HG03066 (cell line): ENCODE measurements around the gene PDIA6.
"Not testable (repeated sequence)": the region's sequence is repeated elsewhere in the genome, so short reads cannot be mapped to it uniquely, and the experiment has no call there.

Experiments used
- ATAC-seq: cut with Tn5 transposase; IDR thresholded peaks from one replicate; pipeline ENCODE4 v1.9.1; 2021; ENCODE audit warnings: low read depth; ENCODE audit not compliant: unreplicated experiment

The PDIA6 gene

GRCh38 chr2:10783421-10783820 lies 29.2 kb downstream of the PDIA6 start:
- no peak for ATAC-seq

GRCh38 chr2:10781746-10782145 lies 30.8 kb downstream of the PDIA6 start:
- no peak for ATAC-seq

GRCh38 chr2:10780821-10781220 lies 31.8 kb downstream of the PDIA6 start:
- ATAC-seq, result not testable (repeated sequence)

- no peak for ATAC-seq
Measured at GRCh38 chr2:10780491-10780820, 32.1 kb downstream of the PDIA6 start.

- ATAC-seq, result no peak
Measured at GRCh38 chr2:10779776-10780490, 32.7 kb downstream of the PDIA6 start.

GRCh38 chr2:10778724-10779115 lies 33.9 kb downstream of the PDIA6 start:
- ATAC-seq, result no peak

GRCh38 chr2:10777842-10778723 lies 34.5 kb downstream of the PDIA6 start:
- ATAC-seq, result no peak

GRCh38 chr2:10777111-10777841 lies 35.3 kb downstream of the PDIA6 start:
- ATAC-seq, result no peak

GRCh38 chr2:10776231-10776977 lies 36.2 kb downstream of the PDIA6 start:
- ATAC-seq, result no peak

GRCh38 chr2:10775831-10776230 lies 36.8 kb downstream of the PDIA6 start:
- no peak for ATAC-seq

GRCh38 chr2:10775021-10775780 lies 37.4 kb downstream of the PDIA6 start:
- no peak for ATAC-seq

- no peak for ATAC-seq
Measured at GRCh38 chr2:10774394-10774793, 38.2 kb downstream of the PDIA6 start.

GRCh38 chr2:10773821-10774341 lies 38.7 kb downstream of the PDIA6 start:
- no peak for ATAC-seq

GRCh38 chr2:10772868-10773215 lies 39.7 kb downstream of the PDIA6 start:
- ATAC-seq, result no peak

- no peak for ATAC-seq
Measured at GRCh38 chr2:10772201-10772867, 40.3 kb downstream of the PDIA6 start.

GRCh38 chr2:10771786-10772185 lies 40.8 kb downstream of the PDIA6 start:
- no peak for ATAC-seq

- no peak for ATAC-seq
Measured at GRCh38 chr2:10770956-10771750, 41.4 kb downstream of the PDIA6 start.

- ATAC-seq, result no peak
Measured at GRCh38 chr2:10768063-10768507, 44.5 kb downstream of the PDIA6 start.
